Adrenal gland (tissue), 5 donors: ENCODE measurements around the gene NUDT6.

Experiments
- POLR2A ChIP-seq, 2 donors: fragments of 450-650 bp; IDR thresholded peaks; one replicate each; pipeline ENCODE4 v1.6.1; 2017; ENCODE audit warnings: antibody characterized with exemption in 2 of 2, mild to moderate bottlenecking in 2 of 2, moderate library complexity in 1 of 2
- TF ChIP-seq, protein P1 (sequence below), 6 experiments: fragments of 450-650 bp in 4 of 6; fragments of 200-600 bp in 2 of 6; sonication (generic) in 1 of 6; IDR thresholded peaks; 1 replicate in 5 of 6; 2 replicates in 1 of 6; pipeline versions ENCODE4 v1.5.1 to v1.8.0; 2016 to 2021; ENCODE audit warnings: antibody characterized with exemption in 6 of 6, mild to moderate bottlenecking in 2 of 6, moderate library complexity in 1 of 6
- donor health status: DM: no; HTN: no; CAD: no.

GRCh38 chr4:122861172-122861943 lies 61.0 kb downstream of the NUDT6 start:
- TF ChIP-seq, protein P1, sequence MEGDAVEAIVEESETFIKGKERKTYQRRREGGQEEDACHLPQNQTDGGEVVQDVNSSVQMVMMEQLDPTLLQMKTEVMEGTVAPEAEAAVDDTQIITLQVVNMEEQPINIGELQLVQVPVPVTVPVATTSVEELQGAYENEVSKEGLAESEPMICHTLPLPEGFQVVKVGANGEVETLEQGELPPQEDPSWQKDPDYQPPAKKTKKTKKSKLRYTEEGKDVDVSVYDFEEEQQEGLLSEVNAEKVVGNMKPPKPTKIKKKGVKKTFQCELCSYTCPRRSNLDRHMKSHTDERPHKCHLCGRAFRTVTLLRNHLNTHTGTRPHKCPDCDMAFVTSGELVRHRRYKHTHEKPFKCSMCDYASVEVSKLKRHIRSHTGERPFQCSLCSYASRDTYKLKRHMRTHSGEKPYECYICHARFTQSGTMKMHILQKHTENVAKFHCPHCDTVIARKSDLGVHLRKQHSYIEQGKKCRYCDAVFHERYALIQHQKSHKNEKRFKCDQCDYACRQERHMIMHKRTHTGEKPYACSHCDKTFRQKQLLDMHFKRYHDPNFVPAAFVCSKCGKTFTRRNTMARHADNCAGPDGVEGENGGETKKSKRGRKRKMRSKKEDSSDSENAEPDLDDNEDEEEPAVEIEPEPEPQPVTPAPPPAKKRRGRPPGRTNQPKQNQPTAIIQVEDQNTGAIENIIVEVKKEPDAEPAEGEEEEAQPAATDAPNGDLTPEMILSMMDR (IDR thresholded peaks at IDR 0.05), result no peak
- no peak for TF ChIP-seq POLR2A (IDR thresholded peaks at IDR 0.05)
